ENCODE measurements around the gene ANO7. TPM values are rescaled to one million over a fixed set of nuclear protein-coding genes. Genes with fewer than 3 reads are reported as not detected.
A peak's percentile ranks its signal among the peaks of the same experiment; 100 is the strongest.

Gene ANO7, protein sequence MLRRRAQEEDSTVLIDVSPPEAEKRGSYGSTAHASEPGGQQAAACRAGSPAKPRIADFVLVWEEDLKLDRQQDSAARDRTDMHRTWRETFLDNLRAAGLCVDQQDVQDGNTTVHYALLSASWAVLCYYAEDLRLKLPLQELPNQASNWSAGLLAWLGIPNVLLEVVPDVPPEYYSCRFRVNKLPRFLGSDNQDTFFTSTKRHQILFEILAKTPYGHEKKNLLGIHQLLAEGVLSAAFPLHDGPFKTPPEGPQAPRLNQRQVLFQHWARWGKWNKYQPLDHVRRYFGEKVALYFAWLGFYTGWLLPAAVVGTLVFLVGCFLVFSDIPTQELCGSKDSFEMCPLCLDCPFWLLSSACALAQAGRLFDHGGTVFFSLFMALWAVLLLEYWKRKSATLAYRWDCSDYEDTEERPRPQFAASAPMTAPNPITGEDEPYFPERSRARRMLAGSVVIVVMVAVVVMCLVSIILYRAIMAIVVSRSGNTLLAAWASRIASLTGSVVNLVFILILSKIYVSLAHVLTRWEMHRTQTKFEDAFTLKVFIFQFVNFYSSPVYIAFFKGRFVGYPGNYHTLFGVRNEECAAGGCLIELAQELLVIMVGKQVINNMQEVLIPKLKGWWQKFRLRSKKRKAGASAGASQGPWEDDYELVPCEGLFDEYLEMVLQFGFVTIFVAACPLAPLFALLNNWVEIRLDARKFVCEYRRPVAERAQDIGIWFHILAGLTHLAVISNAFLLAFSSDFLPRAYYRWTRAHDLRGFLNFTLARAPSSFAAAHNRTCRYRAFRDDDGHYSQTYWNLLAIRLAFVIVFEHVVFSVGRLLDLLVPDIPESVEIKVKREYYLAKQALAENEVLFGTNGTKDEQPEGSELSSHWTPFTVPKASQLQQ
- total RNA-seq (1 to 10 TPM in 1 of 4 donors, under 1 TPM in 1, not detected in 2; 0.41 to 1.7 TPM), polyA plus RNA-seq (10 to 100 TPM in 1 of 3 donors, 1 to 10 TPM in 2; 3.9 to 39.2 (median 7.8) TPM)

- peaks cover 0 to 3% (median 0%) of the 10 kb centered on the region in 4 donors for H3K36me3 ChIP-seq
- intact Hi-C loops (cut with DNase I) = no loop called here
- no peak within 1 kb of the TSS for H3K4me3 ChIP-seq
- DNase-seq = no peak
- H3K9me3 ChIP-seq = no peaks in the 10 kb centered on the region
- TF ChIP-seq CTCF (IDR thresholded peaks at IDR 0.05) (no peak), POLR2A (IDR thresholded peaks at IDR 0.05) (no peak), EP300 (IDR thresholded peaks at IDR 0.05) (no peak), POLR2AphosphoS5 (IDR thresholded peaks at IDR 0.05) (no peak)
- no peak within 1 kb of the TSS for H3K27ac ChIP-seq
- no peaks in the 10 kb centered on the region for H3K4me1 ChIP-seq
- 34 to 71% methylated on average over 21 of the region's 21 CpGs for WGBS, 2 donors
- H3K27me3 ChIP-seq = no peaks in the 10 kb centered on the region
Measured at GRCh38 chr2:241188361-241189092, at the start of gene ANO7. ANO7 (plus strand) TSS chr2:241188677; CDS start chr2:241190064, 1,387 bp downstream.

GRCh38 chr2:241139531-241140444, 48.7 kb upstream of the ANO7 start:
- DNase-seq = peak; percentile 32
- 90 to 94% methylated on average over 24 of the region's 24 CpGs for WGBS, 2 donors
- Histone ChIP-seq H3K4me3 (no peak overlapping the region), H3K27me3 (no peaks in the 10 kb centered on the region), H3K9me3 (no peaks in the 10 kb centered on the region), H3K27ac (no peak overlapping the region), H3K4me1 (no peaks in the 10 kb centered on the region), H3K36me3 (no peaks in the 10 kb centered on the region)
- intact Hi-C loops (cut with DNase I) = no loop called here
- TF ChIP-seq EP300 (IDR thresholded peaks at IDR 0.05) (no peak), CTCF (IDR thresholded peaks at IDR 0.05) (no peak), POLR2A (IDR thresholded peaks at IDR 0.05) (no peak), POLR2AphosphoS5 (IDR thresholded peaks at IDR 0.05) (no peak)

GRCh38 chr2:241140445-241140840, 48.0 kb upstream of the ANO7 start:
- H3K4me1 ChIP-seq = no peaks in the 10 kb centered on the region
- no peak overlapping the region for H3K4me3 ChIP-seq
- no peaks in the 10 kb centered on the region for H3K9me3 ChIP-seq
- DNase-seq = peak; percentile 39
- no peak overlapping the region for H3K27ac ChIP-seq
- H3K36me3 ChIP-seq = no peaks in the 10 kb centered on the region
- TF ChIP-seq CTCF (IDR thresholded peaks at IDR 0.05) = no peak
- no peak for TF ChIP-seq POLR2A (IDR thresholded peaks at IDR 0.05)
- no peak for TF ChIP-seq EP300 (IDR thresholded peaks at IDR 0.05)
- TF ChIP-seq POLR2AphosphoS5 (IDR thresholded peaks at IDR 0.05) = no peak
- H3K27me3 ChIP-seq = no peaks in the 10 kb centered on the region
- WGBS, 2 donors = 97% methylated on average over 10 of the region's 10 CpGs
- intact Hi-C loops (cut with DNase I) = no loop called here

Measured in sigmoid colon (tissue), 7 donors.